HL-60 (cell line): Measurements from ENCODE around the gene IKZF3.

Experiments
- CTCF ChIP-seq: IDR thresholded peaks from one replicate; pipeline ENCODE4 v1.5.1; 2011; ENCODE audit warnings: low read length, control low read depth, inconsistent platforms; ENCODE audit not compliant: insufficient read depth
- POLR2AphosphoS5 ChIP-seq: IDR thresholded peaks from 2 replicates; pipeline ENCODE4 v1.6.1; 2012; ENCODE audit warnings: low read depth
- REST ChIP-seq: IDR thresholded peaks from 2 replicates; pipeline ENCODE4 v1.6.1; 2012; ENCODE audit warnings: low read depth; ENCODE audit not compliant: insufficient replicate concordance

- TF ChIP-seq REST, result no peak
- TF ChIP-seq CTCF, result no peak
- TF ChIP-seq POLR2AphosphoS5, result no peak
These were observed 153.8 kb downstream of the IKZF3 start for GRCh38 chr17:39709998-39710964.
